DOHH2 (cell line): ENCODE results near the gene GDF9.

Source experiments
- EZH2phosphoT487 ChIP-seq: fragments of 200-600 bp; sonication (generic); IDR thresholded peaks from 2 replicates; pipeline ENCODE4 v1.6.1; 2017; ENCODE audit warnings: borderline replicate concordance, mild to moderate bottlenecking, antibody characterized with exemption, low read length, moderate library complexity, mixed read lengths
- TF ChIP-seq, protein P1 (sequence below): fragments of 200-600 bp; sonication (generic); IDR thresholded peaks from one replicate; pipeline ENCODE4 v1.5.1; 2014; ENCODE audit warnings: antibody characterized with exemption, mild to moderate bottlenecking, low read depth, low read length; ENCODE audit not compliant: poor library complexity, severe bottlenecking

DNA sequence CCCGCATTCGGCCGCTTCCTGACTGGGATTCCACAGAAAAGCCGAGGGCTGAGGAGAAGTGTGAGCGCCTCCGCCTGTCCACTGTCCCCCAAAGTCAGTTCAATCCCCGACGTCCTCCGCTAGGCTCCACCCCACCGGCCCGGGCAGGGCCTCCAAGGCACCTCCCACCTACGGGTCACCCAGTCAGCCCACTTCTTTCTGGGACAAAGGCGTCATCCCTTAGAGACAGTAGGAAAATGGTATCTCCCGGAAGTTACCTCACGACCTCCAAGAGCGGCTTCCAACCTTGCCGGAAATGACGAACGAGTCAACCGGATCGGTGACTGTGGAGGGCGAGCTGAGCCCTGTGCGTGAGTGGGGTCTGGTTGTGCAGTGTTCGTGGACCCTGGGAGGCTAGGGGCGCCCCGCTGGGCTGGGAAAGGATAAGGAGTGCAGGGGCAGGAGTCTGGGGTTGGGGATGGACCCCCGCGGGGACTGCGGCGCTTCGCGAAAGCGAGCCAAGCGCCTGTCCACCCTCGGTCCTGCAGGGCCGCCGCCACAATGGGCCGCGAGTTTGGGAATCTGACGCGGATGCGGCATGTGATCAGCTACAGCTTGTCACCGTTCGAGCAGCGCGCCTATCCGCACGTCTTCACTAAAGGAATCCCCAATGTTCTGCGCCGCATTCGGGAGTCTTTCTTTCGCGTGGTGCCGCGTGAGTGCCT is at the start of gene GDF9, which contains the start of gene UQCRQ:
- TF ChIP-seq, protein P1, sequence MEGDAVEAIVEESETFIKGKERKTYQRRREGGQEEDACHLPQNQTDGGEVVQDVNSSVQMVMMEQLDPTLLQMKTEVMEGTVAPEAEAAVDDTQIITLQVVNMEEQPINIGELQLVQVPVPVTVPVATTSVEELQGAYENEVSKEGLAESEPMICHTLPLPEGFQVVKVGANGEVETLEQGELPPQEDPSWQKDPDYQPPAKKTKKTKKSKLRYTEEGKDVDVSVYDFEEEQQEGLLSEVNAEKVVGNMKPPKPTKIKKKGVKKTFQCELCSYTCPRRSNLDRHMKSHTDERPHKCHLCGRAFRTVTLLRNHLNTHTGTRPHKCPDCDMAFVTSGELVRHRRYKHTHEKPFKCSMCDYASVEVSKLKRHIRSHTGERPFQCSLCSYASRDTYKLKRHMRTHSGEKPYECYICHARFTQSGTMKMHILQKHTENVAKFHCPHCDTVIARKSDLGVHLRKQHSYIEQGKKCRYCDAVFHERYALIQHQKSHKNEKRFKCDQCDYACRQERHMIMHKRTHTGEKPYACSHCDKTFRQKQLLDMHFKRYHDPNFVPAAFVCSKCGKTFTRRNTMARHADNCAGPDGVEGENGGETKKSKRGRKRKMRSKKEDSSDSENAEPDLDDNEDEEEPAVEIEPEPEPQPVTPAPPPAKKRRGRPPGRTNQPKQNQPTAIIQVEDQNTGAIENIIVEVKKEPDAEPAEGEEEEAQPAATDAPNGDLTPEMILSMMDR = peak; percentile 36
- TF ChIP-seq EZH2phosphoT487 = no peak
